CD4-positive, alpha-beta T cell treated with Interleukin-6 at 100 ng/mL for 8 hours (primary cell): Measurements from ENCODE around the gene CEP78.

ENCODE experiments used
- DNase-seq: peaks from one replicate; pipeline ENCODE4 v3.0.0-alpha.2; 2020; ENCODE audit warnings: mixed read lengths, low spot score

Gene CEP78

DNA sequence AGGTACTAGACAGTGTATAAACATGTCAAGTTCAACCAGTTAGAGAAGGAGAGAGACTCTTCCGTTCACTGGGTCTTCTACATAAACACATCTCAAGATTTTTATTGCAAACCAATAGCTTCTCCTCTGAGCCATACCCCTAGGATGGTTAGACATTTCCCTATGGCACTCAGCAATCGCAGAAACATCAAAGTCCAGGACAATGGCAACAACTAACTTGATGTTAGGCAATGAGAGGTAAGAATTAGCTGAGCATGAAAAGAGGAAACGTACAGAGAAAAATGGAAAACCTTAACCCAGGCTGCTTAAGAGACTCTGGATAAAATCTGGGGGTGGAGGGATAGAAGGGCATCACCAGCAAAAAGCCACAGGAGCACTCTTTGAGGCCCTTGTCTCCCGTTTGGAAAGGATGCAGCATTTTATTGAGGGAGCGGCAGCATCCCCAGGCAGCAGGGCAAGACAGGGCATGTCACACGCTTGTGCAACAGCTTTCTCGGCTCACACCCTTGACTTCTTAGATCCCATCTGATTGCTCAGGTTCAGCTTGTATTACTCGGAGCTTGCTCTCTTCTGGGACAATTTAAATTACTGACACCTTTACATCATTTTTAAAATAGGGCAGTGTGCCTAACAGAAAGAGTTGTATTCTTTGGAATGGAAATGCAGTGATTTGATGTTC lies 52.5 kb downstream of the CEP78 start:
- no peak for DNase-seq

DNA sequence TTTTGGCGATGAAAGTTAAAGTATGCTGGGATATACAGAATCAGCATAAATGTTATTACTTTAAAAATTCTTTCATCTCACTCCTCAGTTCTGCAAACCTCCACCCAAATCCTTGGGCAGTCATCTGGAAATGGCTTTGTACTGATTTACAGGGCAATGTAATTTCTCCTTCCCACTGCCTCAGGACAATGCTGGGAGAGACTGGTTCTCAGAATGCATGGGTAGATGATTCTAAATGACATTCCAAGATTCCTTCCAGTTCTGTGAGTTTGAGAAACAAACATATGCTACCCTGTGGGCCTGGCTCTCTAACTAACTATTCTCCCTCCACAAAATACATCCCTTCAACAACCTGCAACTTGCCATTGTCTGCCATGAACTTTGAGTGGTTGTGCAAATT lies 53.6 kb downstream of the CEP78 start:
- DNase-seq, result no peak

DNA sequence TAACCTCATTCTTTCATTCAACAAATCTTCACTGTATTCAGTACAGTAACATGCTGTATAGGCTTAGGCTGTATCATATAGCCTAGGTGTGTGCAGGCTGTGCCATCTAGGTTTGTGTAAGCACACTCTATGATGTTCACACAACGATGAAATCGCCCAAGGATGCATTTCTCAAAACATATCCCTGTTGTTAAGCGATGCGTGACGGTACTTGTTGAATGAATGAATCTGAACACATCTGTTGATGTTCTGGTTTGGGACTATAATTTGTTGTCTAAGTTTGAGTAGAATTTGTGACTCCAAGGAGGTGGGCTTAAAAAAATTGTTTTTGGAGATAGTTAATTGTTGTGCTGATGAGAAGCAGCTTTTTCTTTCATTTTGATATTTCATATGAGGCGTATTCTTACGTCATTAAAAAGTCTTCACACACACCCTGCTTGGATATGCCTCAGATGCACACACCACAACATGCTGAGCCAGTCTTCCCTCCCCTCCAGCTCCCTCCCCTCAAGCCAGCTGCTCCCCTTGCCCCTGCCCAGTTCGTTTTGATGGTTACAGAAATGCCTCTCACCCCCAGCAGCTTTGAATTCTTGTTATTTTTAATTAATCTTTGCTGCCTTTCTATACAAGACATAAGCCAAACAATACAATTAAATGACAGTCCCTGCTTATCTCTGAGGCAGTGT lies 55.5 kb downstream of the CEP78 start:
- DNase-seq, result no peak

DNA sequence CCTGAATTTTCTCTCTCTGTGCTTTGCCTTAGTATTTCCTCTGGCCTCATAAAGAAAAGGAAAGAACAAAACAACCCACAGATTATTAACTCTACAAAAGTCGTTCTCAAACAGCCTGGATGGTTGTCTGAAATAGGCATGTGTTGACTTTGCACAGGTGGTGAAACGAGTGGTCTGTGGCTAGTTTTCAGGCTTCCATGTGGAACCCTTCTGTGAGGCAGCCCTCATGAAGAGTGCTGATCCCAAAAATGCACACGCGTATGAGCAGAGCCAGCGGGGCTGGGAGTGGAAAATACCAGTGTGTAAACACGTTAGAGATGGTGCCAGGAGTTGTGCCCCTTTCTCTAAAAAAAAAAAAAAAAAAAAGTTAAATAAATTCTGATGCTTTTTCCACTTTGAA lies 56.2 kb downstream of the CEP78 start:
- DNase-seq, result no peak

DNA sequence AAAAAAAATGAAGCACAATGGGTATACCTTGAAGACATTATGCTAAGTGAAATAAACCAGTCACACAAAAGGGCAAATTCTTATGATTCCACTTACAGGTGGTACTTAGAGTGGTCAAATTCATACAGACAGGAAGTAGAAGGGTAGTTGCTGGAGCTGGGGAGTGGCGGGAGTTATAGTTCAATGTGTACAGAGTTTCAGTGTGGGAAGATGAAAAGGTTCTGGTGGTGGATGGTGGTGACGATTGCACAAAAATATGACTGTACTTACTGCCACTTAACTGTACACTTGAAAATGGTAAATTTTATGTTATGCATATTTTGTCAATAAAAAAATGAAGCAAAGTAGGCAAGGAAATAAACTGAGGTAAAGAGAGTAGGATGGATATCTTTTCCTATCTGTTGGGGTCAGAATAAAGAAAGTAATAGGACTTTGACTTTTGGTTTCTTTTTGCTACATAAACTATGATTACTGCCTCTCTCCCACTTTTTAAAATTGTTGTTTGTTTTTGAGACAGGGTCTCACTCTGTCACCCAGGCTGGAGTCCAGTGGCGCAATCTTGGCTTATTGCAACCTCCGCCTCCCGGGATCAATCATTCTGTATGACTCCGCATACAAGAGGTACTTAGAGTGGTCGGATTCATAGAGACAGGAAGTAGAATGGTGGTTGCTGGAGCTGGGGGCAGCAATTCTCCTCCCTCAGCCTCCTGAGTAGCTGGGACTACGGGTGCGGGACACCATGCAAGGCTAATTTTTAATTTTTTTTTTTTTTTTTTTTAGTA lies 57.0 kb downstream of the CEP78 start:
- DNase-seq, result no peak

DNA sequence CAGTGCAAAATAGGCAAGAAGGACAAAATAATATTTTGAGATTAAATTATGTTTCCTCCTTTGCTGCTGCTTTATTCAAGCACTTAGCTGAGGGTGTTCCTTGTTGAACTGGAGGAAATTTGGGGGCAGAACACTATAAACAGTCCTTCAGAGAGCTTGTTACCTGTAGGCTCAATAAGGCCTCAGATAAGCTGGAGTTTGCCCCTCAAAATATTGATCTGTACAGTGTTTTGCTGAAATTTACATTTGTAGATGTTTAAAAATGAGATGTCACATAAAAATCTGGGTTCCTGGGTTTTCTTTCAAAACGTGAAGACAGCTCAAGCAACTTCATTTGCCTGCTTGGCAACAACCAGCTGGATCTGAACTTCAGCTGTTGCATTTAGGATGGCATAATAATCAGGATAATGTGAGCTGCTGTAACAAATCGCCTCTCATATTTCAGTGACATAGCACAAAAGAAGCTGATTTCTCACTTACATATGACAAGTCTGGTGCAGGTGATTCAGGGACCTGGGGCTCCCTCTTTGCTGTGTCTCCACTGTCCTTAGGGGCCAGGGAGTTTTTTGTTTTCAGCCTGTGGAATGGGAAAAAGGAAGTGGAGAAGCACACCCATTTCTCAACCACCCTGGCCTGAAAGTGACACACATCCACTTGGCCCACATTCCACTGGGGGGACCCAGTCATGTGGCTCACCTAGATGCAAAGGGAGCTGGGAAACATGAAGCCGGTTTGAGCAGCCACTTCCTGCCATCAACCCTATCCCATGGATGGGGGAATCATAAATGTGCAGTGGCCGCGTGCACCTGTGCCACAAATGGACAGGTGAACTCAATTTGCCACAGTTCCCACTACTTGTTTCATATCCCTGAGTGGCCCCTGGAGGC lies 58.7 kb downstream of the CEP78 start:
- DNase-seq, result no peak

DNA sequence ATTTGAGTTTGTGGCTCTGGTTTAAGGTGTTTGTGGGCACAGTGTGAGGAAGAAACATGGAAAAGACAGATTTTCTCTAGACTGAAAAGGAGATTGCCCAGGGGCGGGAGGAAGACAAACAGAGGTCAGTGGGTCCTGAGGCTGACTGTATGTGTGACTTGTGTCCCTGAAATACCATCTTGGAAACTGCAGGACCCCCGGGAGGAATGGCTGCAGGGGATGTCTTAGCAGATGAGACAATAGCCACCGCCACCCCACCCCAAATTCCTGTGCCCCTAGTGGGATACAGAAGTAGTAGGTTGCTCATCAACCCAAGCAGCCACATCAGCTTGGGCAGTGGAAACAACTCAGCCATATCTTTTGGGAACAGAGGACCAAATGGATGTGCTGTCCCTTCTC lies 59.3 kb downstream of the CEP78 start:
- no peak for DNase-seq

DNA sequence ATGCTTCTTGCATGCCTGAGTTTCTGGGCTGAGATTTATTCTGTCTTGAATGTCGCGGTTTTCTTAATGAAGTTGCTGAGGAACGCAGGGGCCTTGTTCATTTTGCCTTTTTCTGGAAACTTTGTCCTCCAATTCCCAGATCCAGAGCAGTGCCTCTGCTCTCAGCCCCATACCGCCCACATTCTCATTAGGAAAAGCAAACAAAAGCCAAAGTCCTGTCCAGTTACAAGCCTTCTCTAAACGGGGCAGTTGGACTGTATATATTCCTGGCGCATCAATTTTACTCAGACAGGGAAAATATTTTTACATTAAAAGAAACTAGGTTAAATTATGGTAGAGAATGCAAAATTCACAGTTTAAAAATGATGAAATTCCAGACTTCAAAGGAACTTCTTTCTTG lies 59.9 kb downstream of the CEP78 start:
- DNase-seq, result no peak

DNA sequence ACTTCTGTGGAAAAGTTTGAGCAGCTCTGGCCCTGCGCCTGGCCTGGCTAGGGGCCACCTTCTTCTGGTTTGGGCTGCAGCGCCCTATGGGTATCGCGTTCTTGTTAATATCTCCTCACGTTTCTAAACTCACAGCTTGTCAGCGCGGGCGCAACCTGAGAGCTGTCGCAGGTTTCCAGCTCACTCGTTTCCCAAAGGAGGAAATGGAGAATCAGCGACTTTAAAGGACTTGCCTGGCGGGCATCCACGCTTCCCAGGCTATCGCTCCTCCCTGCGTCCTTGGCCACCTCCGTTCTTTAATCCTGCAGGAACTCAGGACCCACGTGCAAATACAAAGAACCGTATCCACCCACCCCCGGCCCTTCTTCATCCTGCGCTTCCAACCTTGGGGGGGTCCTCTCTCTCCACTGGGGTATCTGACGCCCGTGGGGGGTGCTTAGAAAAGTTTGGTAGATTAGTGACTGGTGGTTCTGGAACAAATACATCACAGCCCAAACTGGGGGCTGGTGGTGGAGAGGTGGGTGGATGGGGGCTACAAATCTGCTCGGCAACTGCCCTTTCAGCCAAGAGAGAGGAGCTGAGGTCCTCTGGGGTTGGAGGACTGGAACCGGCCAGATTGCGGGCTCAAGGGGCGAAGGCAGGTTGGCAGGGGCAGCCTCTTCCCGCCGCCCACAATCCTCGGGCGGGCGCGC lies 60.5 kb downstream of the CEP78 start:
- no peak for DNase-seq

DNA sequence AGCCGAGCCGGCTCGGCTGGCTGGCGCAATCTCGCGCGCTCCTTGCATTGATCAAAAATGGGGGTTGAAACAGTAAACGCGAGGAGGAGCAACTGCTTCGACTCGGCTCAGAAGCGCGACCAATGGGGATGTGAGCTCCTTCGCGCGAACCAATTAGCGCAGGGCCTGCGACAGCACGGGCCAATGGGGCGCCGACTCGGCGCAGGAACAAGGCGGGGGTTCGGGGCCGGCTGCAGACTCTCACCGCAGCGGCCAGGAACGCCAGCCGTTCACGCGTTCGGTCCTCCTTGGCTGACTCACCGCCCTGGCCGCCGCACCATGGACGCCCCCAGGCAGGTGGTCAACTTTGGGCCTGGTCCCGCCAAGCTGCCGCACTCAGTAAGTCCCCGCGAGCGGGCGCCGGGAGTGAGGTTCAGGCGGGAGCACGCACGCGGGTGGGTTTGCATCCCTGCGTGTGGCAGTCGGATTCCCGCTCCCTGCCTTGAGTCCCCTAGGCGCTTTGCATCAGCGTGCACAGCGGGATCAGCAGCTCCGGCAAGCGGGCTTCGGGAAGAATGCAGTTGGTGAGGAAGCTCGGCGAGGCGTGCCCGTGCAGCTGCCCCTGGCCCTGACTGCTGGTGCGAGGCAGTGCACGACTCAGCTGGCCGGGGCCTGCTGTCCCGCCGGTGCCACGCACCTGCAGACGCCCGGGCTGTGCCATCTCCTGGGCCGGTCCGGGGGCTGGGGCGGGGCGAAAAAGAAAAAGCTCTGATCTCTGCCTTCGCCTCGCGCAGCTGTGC lies 61.2 kb downstream of the CEP78 start, which contains the start of gene PSAT1:
Gene PSAT1 (plus strand): TSS at position 233 of the 779 bp plus-strand sequence. CDS start 86 bp downstream, at position 319.
- peak; percentile 89 for DNase-seq

DNA sequence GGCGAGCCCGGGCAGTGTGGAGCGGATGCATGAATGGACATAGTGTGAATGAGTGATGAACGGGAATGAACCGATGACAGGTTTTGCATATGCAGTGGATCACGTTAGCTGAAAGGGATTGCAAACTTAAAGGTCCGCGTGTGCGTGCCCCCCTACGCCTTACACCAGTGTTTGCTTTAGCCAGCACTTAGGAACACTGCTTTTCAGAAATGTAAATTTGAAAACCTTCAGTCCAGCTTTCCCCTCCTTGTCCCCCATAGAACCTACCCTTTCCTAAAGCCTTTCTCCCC lies 61.7 kb downstream of the CEP78 start:
- DNase-seq, result no peak

DNA sequence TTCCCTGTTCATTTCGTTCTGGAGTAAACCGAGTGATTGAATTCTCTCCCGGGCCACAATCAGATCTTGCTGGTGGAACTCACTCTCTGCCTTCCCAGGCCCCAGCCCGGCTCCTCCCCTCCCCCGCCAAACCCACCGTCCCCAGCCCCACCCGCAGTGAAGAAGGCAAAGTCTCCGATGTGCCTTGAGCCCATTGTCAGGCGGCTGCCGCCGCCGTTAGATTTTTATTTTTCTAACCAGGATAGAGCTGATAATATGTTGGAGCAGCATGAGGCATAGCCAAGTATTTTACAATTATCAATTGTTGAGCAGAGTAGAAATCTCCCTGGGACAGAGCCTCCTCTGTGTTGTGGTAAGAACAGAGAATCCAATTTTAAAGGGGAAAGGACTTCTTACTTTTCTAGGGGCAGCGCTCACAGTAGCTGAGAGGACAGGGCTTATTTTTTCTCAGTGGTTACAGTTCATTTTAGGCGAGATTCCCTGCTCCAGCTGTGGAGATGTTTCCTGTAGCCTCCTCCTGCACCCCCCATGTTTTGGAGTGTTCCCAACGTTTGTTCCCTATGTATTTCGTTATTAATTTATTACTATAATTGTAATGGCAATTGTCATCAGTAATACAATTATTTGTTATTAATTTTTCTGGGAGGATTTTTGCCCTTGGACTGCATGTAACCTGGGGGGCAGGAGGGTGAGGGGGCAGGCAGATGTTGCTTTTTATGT lies 62.3 kb downstream of the CEP78 start:
- DNase-seq, result no peak

DNA sequence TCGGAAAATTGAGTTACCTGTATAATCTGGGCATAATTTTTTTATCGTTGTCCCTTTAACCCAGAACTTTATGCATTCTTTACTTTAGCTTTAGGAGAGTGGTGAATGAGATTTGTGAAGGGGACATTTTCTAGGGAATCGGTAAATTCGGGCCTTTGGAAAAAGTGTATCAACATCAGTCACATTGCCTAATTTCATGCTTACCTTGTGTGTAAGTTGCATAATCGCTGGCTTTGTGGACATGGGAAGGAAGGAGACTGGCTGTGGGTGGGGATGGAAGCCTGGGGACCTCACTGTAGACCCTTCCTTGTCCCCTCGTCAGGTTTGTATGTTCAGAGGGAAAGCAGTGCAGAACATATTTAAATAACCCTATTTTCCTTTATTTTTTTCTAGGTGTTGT lies 64.3 kb downstream of the CEP78 start:
- no peak for DNase-seq

DNA sequence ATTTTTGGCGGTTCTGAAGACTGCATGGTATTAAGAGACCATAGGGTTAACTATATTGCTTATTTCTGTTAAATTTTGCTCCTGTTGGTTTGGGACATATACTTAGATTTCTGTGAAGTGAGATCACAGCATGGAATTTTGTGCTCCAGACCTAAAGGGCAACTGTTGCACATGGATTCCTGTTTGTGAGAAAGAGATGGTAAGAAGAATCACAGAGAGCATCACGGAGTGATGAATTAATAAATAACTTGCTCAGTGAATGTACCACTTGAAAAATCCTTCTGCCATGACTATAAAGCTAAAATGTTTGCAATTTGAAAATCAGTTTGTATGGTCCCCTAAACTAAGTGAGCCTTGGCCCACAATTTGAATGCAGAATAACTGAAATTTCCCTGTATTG lies 65.6 kb downstream of the CEP78 start:
- no peak for DNase-seq

DNA sequence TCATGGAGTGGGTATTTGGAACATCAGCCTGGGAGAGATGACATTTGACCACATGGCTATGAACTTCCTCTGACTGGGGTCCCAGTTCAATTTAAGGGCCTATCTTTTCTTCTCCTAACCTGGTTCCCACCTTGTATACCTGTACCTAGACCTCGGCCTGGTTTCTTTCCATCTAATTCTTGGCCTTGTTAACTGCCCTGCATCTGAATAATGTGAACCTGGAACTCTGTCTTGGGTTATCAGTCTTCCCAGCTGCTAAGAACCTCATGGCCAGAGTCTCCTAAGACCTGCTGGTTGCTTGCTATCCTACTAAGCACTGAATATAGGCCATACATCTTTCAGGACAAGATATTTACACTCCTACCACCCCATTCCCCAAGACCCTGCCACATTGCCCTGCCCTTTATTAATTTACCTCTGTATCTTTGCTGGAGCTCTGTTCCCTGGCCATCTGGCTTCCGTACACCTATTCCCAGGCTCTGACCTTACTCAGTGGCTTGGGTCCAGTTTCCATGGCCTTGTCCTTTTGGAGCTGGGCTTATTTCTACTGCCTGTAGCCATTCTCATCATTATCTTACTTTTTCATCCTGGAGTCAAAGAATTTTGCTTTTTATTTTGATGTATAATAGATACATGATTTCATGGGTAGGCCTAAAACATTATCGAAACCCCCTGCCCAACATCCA lies 67.6 kb downstream of the CEP78 start:
- no peak for DNase-seq

DNA sequence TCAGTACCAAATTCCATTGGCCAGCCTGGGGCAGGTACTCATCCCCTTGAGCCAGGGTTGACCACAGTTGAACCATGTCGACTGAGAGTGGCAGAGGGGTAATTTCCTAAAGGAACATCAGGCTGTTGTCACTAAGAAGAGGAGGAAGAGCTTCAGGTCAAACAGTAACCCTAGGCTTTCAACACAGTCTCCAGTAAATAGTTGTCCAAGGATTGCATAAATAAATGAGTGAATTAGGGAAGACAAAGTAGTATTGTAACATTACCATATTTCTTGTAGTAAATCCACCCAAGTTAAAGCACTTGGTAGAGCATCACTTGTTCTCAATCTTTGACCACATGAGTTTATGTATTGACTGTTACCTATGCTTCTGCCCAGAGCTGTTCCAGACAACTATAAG lies 68.5 kb downstream of the CEP78 start:
- no peak for DNase-seq

DNA sequence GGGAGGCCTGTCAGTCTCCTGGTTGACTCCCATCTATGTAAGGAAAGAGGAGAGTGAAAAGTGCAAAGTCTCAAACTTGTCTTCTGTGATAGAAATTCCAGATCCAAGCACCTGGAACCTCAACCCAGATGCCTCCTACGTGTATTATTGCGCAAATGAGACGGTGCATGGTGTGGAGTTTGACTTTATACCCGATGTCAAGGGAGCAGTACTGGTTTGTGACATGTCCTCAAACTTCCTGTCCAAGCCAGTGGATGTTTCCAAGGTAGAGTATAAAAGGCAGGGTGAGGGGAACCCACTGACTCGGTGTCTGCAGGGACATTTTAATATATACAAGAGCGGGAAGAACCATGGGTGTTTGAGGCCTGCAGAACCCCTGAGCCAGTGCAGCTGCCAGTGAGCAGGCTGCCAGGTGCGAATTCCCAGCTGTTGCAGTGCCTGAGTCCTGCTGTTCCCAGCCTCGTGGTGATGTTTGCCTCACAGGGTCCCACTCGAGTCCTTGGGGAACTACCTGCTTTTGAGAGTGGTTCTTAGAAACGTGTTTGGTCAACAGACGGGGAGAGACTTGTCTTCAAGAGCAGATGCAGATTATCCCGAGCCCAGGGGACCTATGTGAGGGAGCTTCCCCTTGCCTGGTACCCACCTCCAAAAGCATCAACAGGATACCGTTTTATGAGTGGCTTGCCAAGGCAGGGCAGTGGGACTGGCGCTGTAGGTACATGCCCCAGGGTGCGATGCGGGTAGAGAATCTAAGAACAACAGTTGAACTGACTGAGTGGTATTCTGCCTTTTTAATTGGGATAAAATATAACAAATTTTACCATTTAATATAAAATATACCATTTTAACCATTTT lies 70.6 kb downstream of the CEP78 start:
- no peak for DNase-seq

DNA sequence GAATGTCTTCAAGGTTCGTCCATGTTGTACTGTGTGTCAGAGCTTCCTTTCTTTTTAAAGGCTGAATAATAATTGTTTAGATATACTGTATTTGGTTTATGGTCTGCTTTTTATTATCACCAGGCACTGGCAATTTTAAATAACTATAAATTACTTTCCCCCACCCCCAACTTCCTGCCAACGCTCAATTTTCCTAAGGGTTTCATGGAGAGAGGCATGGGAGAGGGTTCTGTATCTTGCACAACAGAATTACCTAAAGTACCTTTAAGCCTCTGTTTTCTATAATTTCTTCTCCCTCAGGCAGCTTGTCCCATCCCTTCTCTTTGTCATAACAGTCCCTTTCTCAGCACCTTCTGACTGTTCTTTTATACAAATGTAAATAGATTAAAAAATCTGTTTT lies 71.5 kb downstream of the CEP78 start:
- DNase-seq, result no peak

DNA sequence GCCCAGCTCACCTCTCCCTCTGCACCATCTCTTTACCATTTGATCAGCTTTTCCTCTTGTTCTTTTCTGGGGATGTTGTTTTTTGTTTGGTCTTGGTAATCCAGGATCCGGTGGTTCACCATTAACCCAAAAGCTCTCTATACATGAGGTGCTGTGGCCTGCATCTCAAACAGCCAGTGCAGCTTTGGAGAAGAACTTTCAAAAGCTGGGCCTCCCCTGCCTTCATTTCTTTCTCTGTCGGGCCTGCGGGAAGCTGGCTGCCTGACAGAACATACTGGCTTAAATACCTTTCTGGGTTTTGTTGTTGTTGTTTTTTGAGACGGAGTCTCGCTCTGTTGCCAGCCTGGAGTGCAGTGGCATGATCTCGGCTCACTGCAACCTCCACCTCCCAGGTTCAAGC lies 73.2 kb downstream of the CEP78 start:
- DNase-seq, result no peak
